A549 (cell line): ENCODE data around the gene VNN1. TPM values are rescaled to one million over a fixed set of nuclear protein-coding genes. Genes with fewer than 3 reads are reported as not detected.

ENCODE experiments used
- ATAC-seq, 2 experiments: fragments of 200-7000 bp in 1 of 2; fragments of >200 bp in 1 of 2; cut with Nextera tagmentation in 1 of 2; cut with Tn5 transposase in 1 of 2; 3 replicates each; pipeline versions ENCODE4 v1.8.0 to v1.9.1; 2018 to 2020; ENCODE audit warnings: mild to moderate bottlenecking in 1 of 2, moderate library complexity in 1 of 2
- CTCF ChIA-PET: fragments of 300-600 bp; sonication (Branson Sonifier 250); formaldehyde crosslinking; extraction: SDS; loops from one replicate; lab custom pipeline; 2021; ENCODE audit warnings: antibody characterized with exemption, inconsistent platforms; lab: Yijun Ruan, JAX
- POLR2A ChIA-PET: fragments of 350-600 bp; formaldehyde crosslinking; extraction: SDS; loops from one replicate; lab custom pipeline; 2021; ENCODE audit warnings: antibody characterized with exemption, inconsistent platforms; lab: Yijun Ruan, JAX
- DNase-seq, 2 experiments: peaks; one replicate each; pipeline versions ENCODE4 v3.0.0 to v3.0.0-alpha.2; 2011 to 2016; ENCODE audit warnings: low read depth in 1 of 2, low spot score in 1 of 2
- FAIRE-seq: peaks from 2 replicates; lab custom pipeline; 2011; peaks lifted over from hg19 to GRCh38; lab: Jason Lieb, UNC
- H3K27ac ChIP-seq, 2 experiments: fragments of >200 bp; sonication (Bioruptor Twin); formaldehyde crosslinking; 3 replicates each; pipeline ENCODE4 v1.5.1; 2016 to 2017
- H3K4me1 ChIP-seq: fragments of >200 bp; sonication (Bioruptor Twin); formaldehyde crosslinking; 3 replicates; pipeline ENCODE4 v1.6.1; 2016
- H3K4me2 ChIP-seq: fragments of >200 bp; sonication (Bioruptor Twin); formaldehyde crosslinking; 3 replicates; pipeline ENCODE4 v1.6.1; 2016
- H3K4me3 ChIP-seq: fragments of >200 bp; sonication (Bioruptor Twin); formaldehyde crosslinking; 3 replicates; pipeline ENCODE4 v1.5.1; 2016
- H3K9me3 ChIP-seq: fragments of >200 bp; sonication (Bioruptor Twin); formaldehyde crosslinking; 3 replicates; pipeline ENCODE4 v1.6.1; 2016
- CBX8 ChIP-seq: fragments of 200-600 bp; sonication (generic); IDR thresholded peaks from 2 replicates; pipeline ENCODE4 v1.6.1; 2016
- CEBPB ChIP-seq, 2 experiments: fragments of >200 bp in 1 of 2; sonication (Bioruptor Twin) in 1 of 2; formaldehyde crosslinking in 1 of 2; IDR thresholded peaks; 2 replicates each; pipeline ENCODE4 v1.6.1; 2012 to 2016
- CHD2 ChIP-seq: fragments of 150-350 bp; IDR thresholded peaks from 2 replicates; pipeline ENCODE4 v1.6.1; 2014; ENCODE audit warnings: low read length; ENCODE audit not compliant: partially characterized antibody
- EP300 ChIP-seq, 2 experiments: fragments of >200 bp; sonication (Bioruptor Twin); formaldehyde crosslinking; IDR thresholded peaks; 2 replicates in 1 of 2; 3 replicates in 1 of 2; pipeline ENCODE4 v1.6.1; 2016 to 2017
- ESRRA ChIP-seq: fragments of 150-350 bp; IDR thresholded peaks from 2 replicates; pipeline ENCODE4 v1.6.1; 2014; ENCODE audit warnings: mild to moderate bottlenecking, low read length, borderline replicate concordance
- FOSB ChIP-seq: fragments of 250-450 bp; sonication (Bioruptor Pico); IDR thresholded peaks from 2 replicates; pipeline ENCODE4 v1.5.0; 2020; ENCODE audit warnings: mild to moderate bottlenecking, moderate library complexity
- FOSL2 ChIP-seq, 2 experiments: fragments of 450-650 bp in 1 of 2; fragments of >200 bp in 1 of 2; sonication (Bioruptor Twin) in 1 of 2; formaldehyde crosslinking; IDR thresholded peaks; 2 replicates each; pipeline versions ENCODE4 v1.5.0 to v1.6.1; 2016 to 2020; ENCODE audit warnings: mild to moderate bottlenecking in 1 of 2, moderate library complexity in 1 of 2
- GATA3 ChIP-seq: IDR thresholded peaks from 2 replicates; pipeline ENCODE4 v1.6.1; 2012; ENCODE audit warnings: borderline replicate concordance
- HEYL ChIP-seq: fragments of 250-450 bp; sonication (Bioruptor Pico); IDR thresholded peaks from 2 replicates; pipeline ENCODE4 v1.8.0; 2021; ENCODE audit warnings: mild to moderate bottlenecking, moderate library complexity
- HOXB5 ChIP-seq: fragments of 250-450 bp; sonication (Bioruptor Pico); IDR thresholded peaks from 2 replicates; pipeline ENCODE4 v1.5.0; 2020; ENCODE audit warnings: mild to moderate bottlenecking, moderate library complexity
- JUNB ChIP-seq: fragments of >200 bp; sonication (Bioruptor Twin); formaldehyde crosslinking; IDR thresholded peaks from 2 replicates; pipeline ENCODE4 v1.6.1; 2016
- KDM1A ChIP-seq: fragments of 200-600 bp; sonication (generic); IDR thresholded peaks from 2 replicates; pipeline ENCODE4 v1.6.1; 2016; ENCODE audit warnings: low read depth, mild to moderate bottlenecking
- MAFK ChIP-seq: fragments of 450-650 bp; IDR thresholded peaks from 2 replicates; pipeline ENCODE4 v1.6.1; 2014; ENCODE audit not compliant: partially characterized antibody
- MAZ ChIP-seq: fragments of 150-350 bp; IDR thresholded peaks from 2 replicates; pipeline ENCODE4 v1.6.1; 2014; ENCODE audit warnings: antibody characterized with exemption, low read depth, low read length, borderline replicate concordance
- PHF8 ChIP-seq: fragments of 200-600 bp; sonication (generic); IDR thresholded peaks from 2 replicates; pipeline ENCODE4 v1.6.1; 2016; ENCODE audit warnings: low read depth, mild to moderate bottlenecking, antibody characterized with exemption, moderate library complexity, borderline replicate concordance
- POLR2A ChIP-seq: IDR thresholded peaks from 2 replicates; pipeline ENCODE4 v1.6.1; 2012; ENCODE audit warnings: mild to moderate bottlenecking, low read length
- RFX5 ChIP-seq: fragments of 450-650 bp; IDR thresholded peaks from 2 replicates; pipeline ENCODE4 v1.7.1; 2014; ENCODE audit warnings: antibody characterized with exemption, mild to moderate bottlenecking, moderate library complexity
- SMC3 ChIP-seq: fragments of >200 bp; sonication (Bioruptor Twin); formaldehyde crosslinking; IDR thresholded peaks from 3 replicates; pipeline ENCODE4 v1.6.1; 2018; ENCODE audit warnings: inconsistent platforms
- SREBF2 ChIP-seq: fragments of 450-650 bp; IDR thresholded peaks from 2 replicates; pipeline ENCODE4 v1.6.1; 2014; ENCODE audit warnings: mild to moderate bottlenecking, moderate library complexity
- TP53 ChIP-seq: fragments of 250-450 bp; sonication (Bioruptor Pico); IDR thresholded peaks from 2 replicates; pipeline ENCODE4 v1.5.0; 2021; ENCODE audit warnings: mild to moderate bottlenecking, moderate library complexity
- ZC3H11A ChIP-seq: fragments of 450-650 bp; IDR thresholded peaks from 2 replicates; pipeline ENCODE4 v1.6.1; 2014; ENCODE audit warnings: antibody characterized with exemption, mild to moderate bottlenecking
- ZSCAN20 ChIP-seq: fragments of 250-450 bp; sonication (Bioruptor Pico); IDR thresholded peaks from 2 replicates; pipeline ENCODE4 v1.8.0; 2022; ENCODE audit warnings: mild to moderate bottlenecking, moderate library complexity
- WGBS: methylation state at CpG from one replicate; pipeline ENCODE4 v1.1.6; 2017; ENCODE audit errors: missing lambda C conversion rate; 5-methylcytosine and 5-hydroxymethylcytosine counted together
- polyA plus RNA-seq, 4 experiments: library from polyadenylated mRNA; depleted of rRNA in 3 of 4; stranded (reverse); fragments of >200 nt; fragmentation: RNase III in 1 of 4; extraction: RNeasy Plus Mini Kit Qiagen cat#74134 plus additional on column Dnase treatment in 1 of 4; gene quantifications; 2 replicates in 3 of 4; 3 replicates in 1 of 4; pipeline ENCODE4 v1.2.3, GENCODE V29; 2011 to 2017
- TF ChIP-seq, protein P1 (sequence below): IDR thresholded peaks from 2 replicates; pipeline ENCODE4 v1.6.1; 2012
- TF ChIP-seq, protein P2 (sequence below): fragments of 250-450 bp; sonication (Bioruptor Pico); IDR thresholded peaks from 2 replicates; pipeline ENCODE4 v1.5.0; 2021; ENCODE audit warnings: mild to moderate bottlenecking, moderate library complexity, borderline replicate concordance
- TF ChIP-seq, protein P3 (sequence below): fragments of 200-600 bp; sonication (generic); IDR thresholded peaks from 2 replicates; pipeline ENCODE4 v1.6.1; 2016; ENCODE audit warnings: antibody characterized with exemption, mild to moderate bottlenecking, moderate library complexity
- TF ChIP-seq, protein P4 (sequence below): fragments of 150-350 bp; IDR thresholded peaks from 2 replicates; pipeline ENCODE4 v1.6.1; 2014; ENCODE audit warnings: low read depth, mild to moderate bottlenecking, low read length
- TF ChIP-seq, protein P5 (sequence below): fragments of 250-450 bp; sonication (Bioruptor Pico); IDR thresholded peaks from 2 replicates; pipeline ENCODE4 v1.5.0; 2020; ENCODE audit warnings: low read depth, mild to moderate bottlenecking, moderate library complexity

VNN1 gene
- polyA plus RNA-seq, 2 of the 4 experiments (the other 2 are of a cell fraction): 0.03 to 0.09 TPM

DNA sequence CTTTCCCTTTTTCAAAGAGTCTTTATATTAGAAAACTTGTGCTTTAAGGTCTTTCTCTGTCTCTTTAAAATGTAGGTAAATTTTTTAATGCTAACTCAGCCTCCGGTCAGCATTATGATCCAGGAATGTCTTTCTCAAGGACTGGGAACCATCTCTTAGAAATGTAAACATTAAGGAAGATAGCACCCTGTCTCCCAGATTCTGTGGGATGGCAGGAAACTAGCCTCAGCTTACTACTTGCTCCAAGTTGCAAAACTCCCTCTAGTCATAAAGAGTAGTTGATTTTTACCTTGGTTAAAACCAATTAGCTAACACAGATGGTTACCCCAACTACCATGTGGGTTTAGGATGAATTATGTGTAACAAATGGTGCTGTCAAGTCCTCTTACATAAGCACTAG lies 50.2 kb downstream of the VNN1 start:
- Histone ChIP-seq H3K4me1 (no peaks in the 10 kb centered on the region), H3K27ac (no peak overlapping the region), H3K9me3 (no peaks in the 10 kb centered on the region), H3K4me3 (no peak overlapping the region), H3K4me2 (no peak overlapping the region)
- no peak for TF ChIP-seq ZC3H11A
- TF ChIP-seq, protein P1, sequence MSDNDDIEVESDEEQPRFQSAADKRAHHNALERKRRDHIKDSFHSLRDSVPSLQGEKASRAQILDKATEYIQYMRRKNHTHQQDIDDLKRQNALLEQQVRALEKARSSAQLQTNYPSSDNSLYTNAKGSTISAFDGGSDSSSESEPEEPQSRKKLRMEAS: no peak
- TF ChIP-seq, protein P2, sequence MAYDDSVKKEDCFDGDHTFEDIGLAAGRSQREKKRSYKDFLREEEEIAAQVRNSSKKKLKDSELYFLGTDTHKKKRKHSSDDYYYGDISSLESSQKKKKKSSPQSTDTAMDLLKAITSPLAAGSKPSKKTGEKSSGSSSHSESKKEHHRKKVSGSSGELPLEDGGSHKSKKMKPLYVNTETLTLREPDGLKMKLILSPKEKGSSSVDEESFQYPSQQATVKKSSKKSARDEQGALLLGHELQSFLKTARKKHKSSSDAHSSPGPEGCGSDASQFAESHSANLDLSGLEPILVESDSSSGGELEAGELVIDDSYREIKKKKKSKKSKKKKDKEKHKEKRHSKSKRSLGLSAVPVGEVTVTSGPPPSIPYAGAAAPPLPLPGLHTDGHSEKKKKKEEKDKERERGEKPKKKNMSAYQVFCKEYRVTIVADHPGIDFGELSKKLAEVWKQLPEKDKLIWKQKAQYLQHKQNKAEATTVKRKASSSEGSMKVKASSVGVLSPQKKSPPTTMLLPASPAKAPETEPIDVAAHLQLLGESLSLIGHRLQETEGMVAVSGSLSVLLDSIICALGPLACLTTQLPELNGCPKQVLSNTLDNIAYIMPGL (CRISPR knock-in tag): no peak
- TF ChIP-seq KDM1A: no peak
- no peak for TF ChIP-seq TP53 (CRISPR knock-in tag)
- no peak for TF ChIP-seq MAZ
- no peak for DNase-seq
- no peak for ATAC-seq
- FAIRE-seq: no peak
- 33% methylated on average over 1 of the region's 1 CpG for WGBS
- ChIA-PET POLR2A (no interaction called here), CTCF (no interaction called here)

DNA sequence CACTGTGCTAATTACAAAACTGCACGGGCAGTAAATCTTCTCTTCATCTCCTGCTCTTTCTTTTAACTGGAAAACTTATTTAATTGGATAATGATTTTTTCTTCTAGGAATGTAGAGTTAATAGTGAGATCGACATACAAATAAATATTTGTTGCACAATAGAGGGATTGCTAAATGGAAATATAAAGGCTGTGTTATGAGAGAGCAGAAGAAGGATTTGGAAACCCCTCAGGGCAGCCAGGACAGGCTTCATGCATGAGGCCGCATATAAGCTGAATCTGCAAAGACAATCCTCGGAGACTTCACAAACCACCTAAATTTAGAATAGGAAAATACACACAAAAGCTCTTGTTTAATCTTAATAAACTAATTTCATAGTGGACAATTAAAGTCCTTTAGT lies 51.9 kb downstream of the VNN1 start:
- FAIRE-seq (no peak), DNase-seq (no peak), ATAC-seq (no peak)
- ChIA-PET CTCF (interaction anchor here (0.8 kb wide), 1 partner anchor 131 kb away, joined by 3 read pairs; no protein-coding TSS in a partner anchor), POLR2A (no interaction called here)
- TF ChIP-seq CEBPB (IDR thresholded peaks at IDR 0.05) (no peak), ESRRA (no peak), FOSB (no peak), JUNB (no peak), SMC3 (no peak), GATA3 (no peak), FOSL2 (IDR thresholded peaks at IDR 0.05) (no peak), FOSL2 (CRISPR knock-in tag; IDR thresholded peaks at IDR 0.05) (no peak)
- Histone ChIP-seq H3K27ac (no peak overlapping the region), H3K4me1 (no peaks in the 10 kb centered on the region), H3K4me2 (no peak overlapping the region), H3K9me3 (no peaks in the 10 kb centered on the region), H3K4me3 (no peak overlapping the region)
- WGBS: 72% methylated on average over 4 of the region's 4 CpGs

DNA sequence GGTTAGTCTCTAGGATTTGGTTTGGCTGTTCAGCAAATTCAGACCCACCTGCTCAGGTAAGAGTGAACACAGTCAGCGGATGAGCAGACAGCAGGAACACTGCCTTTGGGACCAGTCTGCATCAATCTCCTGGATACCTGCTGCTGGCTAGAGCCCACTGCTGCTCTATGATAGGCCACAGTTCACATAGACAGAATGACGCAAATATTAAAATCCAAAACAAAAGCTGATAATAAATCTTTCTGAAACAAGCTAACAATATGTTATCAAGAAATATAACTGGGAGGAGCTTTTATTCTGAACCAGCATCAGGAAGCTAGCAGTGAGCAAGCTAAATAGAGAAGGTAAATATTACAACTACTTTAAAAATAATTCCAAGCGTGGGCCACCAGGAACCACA lies 54.8 kb downstream of the VNN1 start, which contains the start of gene TAAR1:
TSS of gene TAAR1 (minus strand) at position 101 of the 400 bp plus-strand sequence. CDS start 13,179 bp downstream, outside the sequence.
- no peaks in the 10 kb centered on the region for H3K4me1 ChIP-seq
- H3K9me3 ChIP-seq: no peaks in the 10 kb centered on the region
- DNase-seq: no peak
- WGBS: 89% methylated on average over 3 of the region's 3 CpGs
- H3K4me3 ChIP-seq: no peak within 1 kb of the TSS
- no peak within 1 kb of the TSS for H3K27ac ChIP-seq
- POLR2A ChIA-PET: no interaction called here
- no peak for FAIRE-seq
- H3K4me2 ChIP-seq: no peak within 1 kb of the TSS
- CTCF ChIA-PET: no interaction called here
- TF ChIP-seq ZSCAN20 (CRISPR knock-in tag) (no peak), HEYL (CRISPR knock-in tag) (no peak), FOSB (no peak), EP300 (IDR thresholded peaks at IDR 0.05) (no peak), RFX5 (no peak), JUNB (no peak), POLR2A (no peak), CHD2 (no peak), PHF8 (no peak), CBX8 (no peak), MAFK (no peak), HOXB5 (CRISPR knock-in tag) (no peak), SREBF2 (no peak)
- TF ChIP-seq, protein P3, sequence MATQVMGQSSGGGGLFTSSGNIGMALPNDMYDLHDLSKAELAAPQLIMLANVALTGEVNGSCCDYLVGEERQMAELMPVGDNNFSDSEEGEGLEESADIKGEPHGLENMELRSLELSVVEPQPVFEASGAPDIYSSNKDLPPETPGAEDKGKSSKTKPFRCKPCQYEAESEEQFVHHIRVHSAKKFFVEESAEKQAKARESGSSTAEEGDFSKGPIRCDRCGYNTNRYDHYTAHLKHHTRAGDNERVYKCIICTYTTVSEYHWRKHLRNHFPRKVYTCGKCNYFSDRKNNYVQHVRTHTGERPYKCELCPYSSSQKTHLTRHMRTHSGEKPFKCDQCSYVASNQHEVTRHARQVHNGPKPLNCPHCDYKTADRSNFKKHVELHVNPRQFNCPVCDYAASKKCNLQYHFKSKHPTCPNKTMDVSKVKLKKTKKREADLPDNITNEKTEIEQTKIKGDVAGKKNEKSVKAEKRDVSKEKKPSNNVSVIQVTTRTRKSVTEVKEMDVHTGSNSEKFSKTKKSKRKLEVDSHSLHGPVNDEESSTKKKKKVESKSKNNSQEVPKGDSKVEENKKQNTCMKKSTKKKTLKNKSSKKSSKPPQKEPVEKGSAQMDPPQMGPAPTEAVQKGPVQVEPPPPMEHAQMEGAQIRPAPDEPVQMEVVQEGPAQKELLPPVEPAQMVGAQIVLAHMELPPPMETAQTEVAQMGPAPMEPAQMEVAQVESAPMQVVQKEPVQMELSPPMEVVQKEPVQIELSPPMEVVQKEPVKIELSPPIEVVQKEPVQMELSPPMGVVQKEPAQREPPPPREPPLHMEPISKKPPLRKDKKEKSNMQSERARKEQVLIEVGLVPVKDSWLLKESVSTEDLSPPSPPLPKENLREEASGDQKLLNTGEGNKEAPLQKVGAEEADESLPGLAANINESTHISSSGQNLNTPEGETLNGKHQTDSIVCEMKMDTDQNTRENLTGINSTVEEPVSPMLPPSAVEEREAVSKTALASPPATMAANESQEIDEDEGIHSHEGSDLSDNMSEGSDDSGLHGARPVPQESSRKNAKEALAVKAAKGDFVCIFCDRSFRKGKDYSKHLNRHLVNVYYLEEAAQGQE: no peak
- TF ChIP-seq, protein P4, sequence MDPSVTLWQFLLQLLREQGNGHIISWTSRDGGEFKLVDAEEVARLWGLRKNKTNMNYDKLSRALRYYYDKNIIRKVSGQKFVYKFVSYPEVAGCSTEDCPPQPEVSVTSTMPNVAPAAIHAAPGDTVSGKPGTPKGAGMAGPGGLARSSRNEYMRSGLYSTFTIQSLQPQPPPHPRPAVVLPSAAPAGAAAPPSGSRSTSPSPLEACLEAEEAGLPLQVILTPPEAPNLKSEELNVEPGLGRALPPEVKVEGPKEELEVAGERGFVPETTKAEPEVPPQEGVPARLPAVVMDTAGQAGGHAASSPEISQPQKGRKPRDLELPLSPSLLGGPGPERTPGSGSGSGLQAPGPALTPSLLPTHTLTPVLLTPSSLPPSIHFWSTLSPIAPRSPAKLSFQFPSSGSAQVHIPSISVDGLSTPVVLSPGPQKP: no peak
- TF ChIP-seq, protein P2 (CRISPR knock-in tag): no peak
- TF ChIP-seq, protein P5, sequence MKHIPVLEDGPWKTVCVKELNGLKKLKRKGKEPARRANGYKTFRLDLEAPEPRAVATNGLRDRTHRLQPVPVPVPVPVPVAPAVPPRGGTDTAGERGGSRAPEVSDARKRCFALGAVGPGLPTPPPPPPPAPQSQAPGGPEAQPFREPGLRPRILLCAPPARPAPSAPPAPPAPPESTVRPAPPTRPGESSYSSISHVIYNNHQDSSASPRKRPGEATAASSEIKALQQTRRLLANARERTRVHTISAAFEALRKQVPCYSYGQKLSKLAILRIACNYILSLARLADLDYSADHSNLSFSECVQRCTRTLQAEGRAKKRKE (CRISPR knock-in tag): no peak
- no peak for ATAC-seq
